WERI-Rb-1 (cell line): ENCODE measurements around the gene GPR45.

ENCODE experiments used
- DNase-seq: peaks from one replicate; pipeline ENCODE4 v3.0.0-alpha.2; 2020
- H3K27ac ChIP-seq: fragments of 250-450 bp; sonication (Bioruptor Pico); 2 replicates; pipeline ENCODE4 v1.5.1; 2020; ENCODE audit warnings: mild to moderate bottlenecking, moderate library complexity
- H3K27me3 ChIP-seq: fragments of 250-450 bp; sonication (Bioruptor Pico); 2 replicates; pipeline ENCODE4 v1.5.1; 2021; ENCODE audit warnings: mild to moderate bottlenecking, low read depth, moderate library complexity; ENCODE audit not compliant: insufficient read depth, severe bottlenecking
- H3K36me3 ChIP-seq: fragments of 250-450 bp; sonication (Bioruptor Pico); 2 replicates; pipeline ENCODE4 v1.5.1; 2020; ENCODE audit warnings: mild to moderate bottlenecking, moderate library complexity
- H3K4me3 ChIP-seq: 2 replicates; pipeline ENCODE4 v1.5.1; 2011; ENCODE audit warnings: low read depth, mild to moderate bottlenecking, control low read depth, low read length
- H3K9me3 ChIP-seq: fragments of 250-450 bp; sonication (Bioruptor Pico); 2 replicates; pipeline ENCODE4 v1.5.1; 2021; ENCODE audit warnings: mild to moderate bottlenecking, moderate library complexity; ENCODE audit not compliant: severe bottlenecking
- CTCF ChIP-seq: IDR thresholded peaks from 2 replicates; pipeline ENCODE4 v1.5.1; 2011; ENCODE audit warnings: low read depth, mild to moderate bottlenecking, control low read depth, inconsistent platforms, low read length

The GPR45 gene

GRCh38 chr2:105255979-105256378 lies 14.4 kb downstream of the GPR45 start:
- no peak overlapping the region for H3K4me3 ChIP-seq
- H3K27me3 ChIP-seq = no peaks in the 10 kb centered on the region
- H3K36me3 ChIP-seq = no peaks in the 10 kb centered on the region
- no peak overlapping the region for H3K27ac ChIP-seq
- no peak for DNase-seq
- H3K9me3 ChIP-seq = no peaks in the 10 kb centered on the region
- no peak for TF ChIP-seq CTCF

- Histone ChIP-seq H3K27me3 (no peaks in the 10 kb centered on the region), H3K27ac (no peak overlapping the region), H3K36me3 (no peaks in the 10 kb centered on the region), H3K4me3 (no peak overlapping the region), H3K9me3 (no peaks in the 10 kb centered on the region)
- no peak for DNase-seq
- no peak for TF ChIP-seq CTCF
Observed at GRCh38 chr2:105256431-105257047, 15.0 kb downstream of the GPR45 start.

DNA sequence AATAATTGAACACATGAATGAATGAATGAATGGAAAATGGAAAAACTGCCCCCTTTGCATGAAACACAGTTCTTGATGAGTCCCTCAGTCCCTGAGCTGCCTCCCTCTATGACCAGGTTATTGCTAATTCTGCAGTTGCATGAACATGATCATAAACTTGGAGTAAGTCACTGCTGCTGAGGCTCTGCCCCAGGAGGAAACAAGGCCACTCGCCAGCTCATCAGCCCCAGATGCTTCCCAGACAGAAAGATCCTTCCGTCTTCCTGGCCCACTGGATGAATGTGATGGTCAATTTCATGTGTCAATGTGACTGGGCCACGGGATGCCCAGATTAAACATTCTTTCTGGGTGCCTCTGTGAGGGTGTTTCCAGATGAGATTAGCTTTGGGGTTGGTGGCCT lies 16.4 kb downstream of the GPR45 start:
- Histone ChIP-seq H3K27ac (no peak overlapping the region), H3K27me3 (no peaks in the 10 kb centered on the region), H3K9me3 (no peaks in the 10 kb centered on the region), H3K4me3 (no peak overlapping the region), H3K36me3 (no peaks in the 10 kb centered on the region)
- no peak for DNase-seq
- TF ChIP-seq CTCF = no peak

GRCh38 chr2:105258835-105259350 lies 17.4 kb downstream of the GPR45 start:
- no peak for DNase-seq
- Histone ChIP-seq H3K4me3 (no peak overlapping the region), H3K27ac (no peak overlapping the region), H3K36me3 (no peaks in the 10 kb centered on the region), H3K27me3 (no peaks in the 10 kb centered on the region), H3K9me3 (no peaks in the 10 kb centered on the region)
- no peak for TF ChIP-seq CTCF

DNA sequence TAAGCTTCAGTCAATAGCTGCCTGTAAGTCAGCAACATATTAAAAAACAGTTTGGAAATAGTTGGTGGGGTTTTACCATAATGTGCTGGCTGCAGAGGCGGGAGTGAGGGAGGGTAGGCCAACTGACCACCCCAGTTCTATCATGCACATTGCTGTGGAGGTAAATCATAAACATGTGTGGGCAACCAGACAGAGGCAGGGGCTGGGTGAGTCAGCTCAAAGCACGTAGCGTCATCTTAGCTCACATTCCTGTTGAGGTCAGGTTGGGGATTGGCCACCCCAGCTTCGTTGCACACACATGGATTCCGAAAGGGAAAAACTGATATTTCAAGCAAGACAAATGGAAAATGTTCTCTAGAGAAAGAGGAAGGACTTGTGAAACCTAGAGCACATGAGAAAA lies 19.5 kb downstream of the GPR45 start:
- Histone ChIP-seq H3K4me3 (no peak overlapping the region), H3K9me3 (no peaks in the 10 kb centered on the region), H3K36me3 (peaks cover 4% of the 10 kb centered on the region; the same call in 1 of the 2 replicates), H3K27ac (no peak overlapping the region), H3K27me3 (no peaks in the 10 kb centered on the region)
- no peak for DNase-seq
- no peak for TF ChIP-seq CTCF

DNA sequence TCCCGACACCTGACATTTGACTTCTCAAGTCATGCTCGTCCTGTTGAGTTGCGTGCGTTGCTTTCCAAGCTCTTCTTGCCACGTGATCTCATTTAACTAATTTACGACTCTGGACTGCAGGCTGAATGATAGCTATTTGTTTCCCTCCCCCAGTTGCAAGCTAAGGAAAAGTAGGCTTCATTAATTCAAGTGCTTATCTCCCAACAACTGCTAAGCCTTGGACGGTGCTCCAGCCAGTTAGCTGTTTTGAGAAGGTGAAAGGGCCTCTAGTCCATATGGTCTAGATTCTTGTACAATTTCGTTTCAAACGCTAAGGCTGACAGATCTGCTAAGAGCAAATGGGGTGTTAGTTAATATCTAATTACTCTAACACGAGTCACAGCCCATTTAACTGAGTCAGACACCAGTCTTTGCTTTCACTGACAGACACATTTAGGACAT lies 21.1 kb downstream of the GPR45 start:
- no peaks in the 10 kb centered on the region for H3K9me3 ChIP-seq
- H3K36me3 ChIP-seq = peaks cover 10% of the 10 kb centered on the region; the same call in 1 of the 2 replicates
- peak; percentile 59 for DNase-seq
- H3K27me3 ChIP-seq = no peaks in the 10 kb centered on the region
- H3K27ac ChIP-seq = no peak overlapping the region
- no peak overlapping the region for H3K4me3 ChIP-seq
- TF ChIP-seq CTCF = no peak
